ENCODE measurements around the gene MPPED2. TPM values are rescaled to one million over a fixed set of nuclear protein-coding genes. Genes with fewer than 3 reads are reported as not detected.

MPPED2 gene
- total RNA-seq, 1 experiment from 2014 or later, result not detected

DNA sequence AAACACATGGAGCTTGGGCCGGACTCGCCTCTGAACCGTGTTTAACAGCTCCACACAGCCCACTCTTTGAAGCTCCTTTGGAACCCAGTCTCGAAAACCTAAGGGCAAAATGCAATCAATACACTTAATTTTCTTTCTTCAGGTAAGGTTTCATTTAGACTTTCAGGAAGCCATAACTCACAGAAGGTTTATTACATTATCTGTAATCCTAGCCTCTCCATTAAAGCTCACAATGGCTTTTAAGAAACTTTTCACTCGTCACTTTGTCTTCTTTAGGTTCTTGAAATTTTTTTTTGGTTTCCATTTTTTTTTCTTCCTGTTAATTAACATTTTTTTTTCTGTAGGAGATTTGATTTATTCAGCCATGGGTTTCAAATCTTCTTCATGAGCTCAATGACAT lies 171.9 kb downstream of the MPPED2 start:
- Mint-ChIP-seq H3K27ac (ENCODE audit: low read depth, unreplicated experiment) (no peak overlapping the region), H3K9me3 (ENCODE audit: unreplicated experiment) (no peaks in the 10 kb centered on the region), H3K4me3 (ENCODE audit: unreplicated experiment) (no peak overlapping the region), H3K36me3 (ENCODE audit: insufficient read depth, unreplicated experiment) (no peaks in the 10 kb centered on the region), H3K27me3 (ENCODE audit: insufficient read depth, unreplicated experiment) (peaks cover 100% of the 10 kb centered on the region), H3K4me1 (ENCODE audit: insufficient read depth, unreplicated experiment) (no peaks in the 10 kb centered on the region)
- ChIA-PET POLR2A (no interaction called here), CTCF (interaction anchor here (1.2 kb wide), 1 partner anchor 78 kb away, joined by 3 read pairs; no protein-coding TSS in a partner anchor)
- BruUV-seq (replicated peaks), result no TSS peak
- no peak for DNase-seq (ENCODE audit: unreplicated experiment)
- intact Hi-C loops (cut with micrococcal nuclease), result no loop called here
- TF ChIP-seq, protein P1, sequence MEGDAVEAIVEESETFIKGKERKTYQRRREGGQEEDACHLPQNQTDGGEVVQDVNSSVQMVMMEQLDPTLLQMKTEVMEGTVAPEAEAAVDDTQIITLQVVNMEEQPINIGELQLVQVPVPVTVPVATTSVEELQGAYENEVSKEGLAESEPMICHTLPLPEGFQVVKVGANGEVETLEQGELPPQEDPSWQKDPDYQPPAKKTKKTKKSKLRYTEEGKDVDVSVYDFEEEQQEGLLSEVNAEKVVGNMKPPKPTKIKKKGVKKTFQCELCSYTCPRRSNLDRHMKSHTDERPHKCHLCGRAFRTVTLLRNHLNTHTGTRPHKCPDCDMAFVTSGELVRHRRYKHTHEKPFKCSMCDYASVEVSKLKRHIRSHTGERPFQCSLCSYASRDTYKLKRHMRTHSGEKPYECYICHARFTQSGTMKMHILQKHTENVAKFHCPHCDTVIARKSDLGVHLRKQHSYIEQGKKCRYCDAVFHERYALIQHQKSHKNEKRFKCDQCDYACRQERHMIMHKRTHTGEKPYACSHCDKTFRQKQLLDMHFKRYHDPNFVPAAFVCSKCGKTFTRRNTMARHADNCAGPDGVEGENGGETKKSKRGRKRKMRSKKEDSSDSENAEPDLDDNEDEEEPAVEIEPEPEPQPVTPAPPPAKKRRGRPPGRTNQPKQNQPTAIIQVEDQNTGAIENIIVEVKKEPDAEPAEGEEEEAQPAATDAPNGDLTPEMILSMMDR (IDR thresholded peaks at IDR 0.05; ENCODE audit: unreplicated experiment), result no peak

DNA sequence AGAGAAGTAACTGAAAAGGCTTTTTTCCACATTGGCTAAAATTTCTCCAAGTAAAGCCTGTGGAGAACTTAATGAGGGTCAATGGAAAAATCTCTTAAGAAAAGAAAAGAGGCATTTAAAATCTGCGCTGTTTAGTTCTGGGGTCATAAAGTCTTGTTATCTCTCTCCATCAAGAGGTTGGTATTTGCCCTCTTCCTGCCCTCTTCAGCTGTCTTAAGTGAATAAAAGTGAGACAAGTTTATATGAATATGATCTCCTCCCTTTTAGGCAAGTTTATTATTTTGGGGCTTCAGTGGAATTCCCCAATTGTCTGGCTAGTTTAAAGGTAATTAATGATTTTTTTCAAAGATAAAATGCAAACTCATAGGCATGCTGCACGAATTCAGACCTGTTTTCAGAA lies 173.6 kb downstream of the MPPED2 start:
- no peak for DNase-seq (ENCODE audit: unreplicated experiment)
- no peak overlapping the region for H3K4me3 Mint-ChIP-seq (ENCODE audit: unreplicated experiment)
- TF ChIP-seq, protein P1 (IDR thresholded peaks at IDR 0.05; ENCODE audit: unreplicated experiment), result no peak
- no TSS peak for BruUV-seq (replicated peaks)
- H3K36me3 Mint-ChIP-seq (ENCODE audit: insufficient read depth, unreplicated experiment), result no peaks in the 10 kb centered on the region
- H3K27ac Mint-ChIP-seq (ENCODE audit: low read depth, unreplicated experiment), result no peak overlapping the region
- POLR2A ChIA-PET, result no interaction called here
- intact Hi-C loops (cut with micrococcal nuclease), result no loop called here
- CTCF ChIA-PET, result interaction anchor here (0.6 to 0.7 kb wide), 3 partner anchors 284 to 696 kb away, joined by 3 to 6 read pairs (median 3); no protein-coding TSS in a partner anchor
- H3K4me1 Mint-ChIP-seq (ENCODE audit: insufficient read depth, unreplicated experiment), result no peaks in the 10 kb centered on the region
- H3K9me3 Mint-ChIP-seq (ENCODE audit: unreplicated experiment), result no peaks in the 10 kb centered on the region
- H3K27me3 Mint-ChIP-seq (ENCODE audit: insufficient read depth, unreplicated experiment), result peaks cover 92% of the 10 kb centered on the region

DNA sequence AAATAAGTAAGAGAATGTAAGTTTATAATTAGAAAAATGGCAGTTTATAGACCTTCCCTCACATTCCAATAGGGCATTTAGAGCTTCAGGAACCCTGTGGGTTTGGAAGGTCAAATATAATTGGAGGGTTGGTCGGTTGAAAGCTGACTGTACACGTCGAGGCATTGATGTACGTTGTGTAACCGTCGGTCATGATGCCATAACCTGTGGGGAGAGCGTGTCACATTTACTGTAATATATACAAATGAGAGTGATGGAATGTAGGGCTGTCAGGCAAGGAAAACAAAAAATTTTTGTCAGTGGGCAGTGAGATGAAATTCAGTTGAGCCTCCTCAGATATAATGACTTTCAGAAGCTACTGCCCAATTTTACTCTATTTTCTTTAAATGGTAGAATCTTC lies 174.8 kb downstream of the MPPED2 start:
- Mint-ChIP-seq H3K36me3 (ENCODE audit: insufficient read depth, unreplicated experiment) (no peaks in the 10 kb centered on the region), H3K27me3 (ENCODE audit: insufficient read depth, unreplicated experiment) (peaks cover 92% of the 10 kb centered on the region), H3K27ac (ENCODE audit: low read depth, unreplicated experiment) (no peak overlapping the region), H3K4me1 (ENCODE audit: insufficient read depth, unreplicated experiment) (no peaks in the 10 kb centered on the region), H3K4me3 (ENCODE audit: unreplicated experiment) (no peak overlapping the region), H3K9me3 (ENCODE audit: unreplicated experiment) (no peaks in the 10 kb centered on the region)
- no peak for DNase-seq (ENCODE audit: unreplicated experiment)
- ChIA-PET POLR2A (no interaction called here), CTCF (interaction anchor here (0.6 to 0.8 kb wide), 2 partner anchors 252 to 695 kb away, joined by 3 read pairs; no protein-coding TSS in a partner anchor)
- no TSS peak for BruUV-seq (replicated peaks)
- intact Hi-C loops (cut with micrococcal nuclease), result no loop called here
- TF ChIP-seq, protein P1 (IDR thresholded peaks at IDR 0.05; ENCODE audit: unreplicated experiment), result no peak

DNA sequence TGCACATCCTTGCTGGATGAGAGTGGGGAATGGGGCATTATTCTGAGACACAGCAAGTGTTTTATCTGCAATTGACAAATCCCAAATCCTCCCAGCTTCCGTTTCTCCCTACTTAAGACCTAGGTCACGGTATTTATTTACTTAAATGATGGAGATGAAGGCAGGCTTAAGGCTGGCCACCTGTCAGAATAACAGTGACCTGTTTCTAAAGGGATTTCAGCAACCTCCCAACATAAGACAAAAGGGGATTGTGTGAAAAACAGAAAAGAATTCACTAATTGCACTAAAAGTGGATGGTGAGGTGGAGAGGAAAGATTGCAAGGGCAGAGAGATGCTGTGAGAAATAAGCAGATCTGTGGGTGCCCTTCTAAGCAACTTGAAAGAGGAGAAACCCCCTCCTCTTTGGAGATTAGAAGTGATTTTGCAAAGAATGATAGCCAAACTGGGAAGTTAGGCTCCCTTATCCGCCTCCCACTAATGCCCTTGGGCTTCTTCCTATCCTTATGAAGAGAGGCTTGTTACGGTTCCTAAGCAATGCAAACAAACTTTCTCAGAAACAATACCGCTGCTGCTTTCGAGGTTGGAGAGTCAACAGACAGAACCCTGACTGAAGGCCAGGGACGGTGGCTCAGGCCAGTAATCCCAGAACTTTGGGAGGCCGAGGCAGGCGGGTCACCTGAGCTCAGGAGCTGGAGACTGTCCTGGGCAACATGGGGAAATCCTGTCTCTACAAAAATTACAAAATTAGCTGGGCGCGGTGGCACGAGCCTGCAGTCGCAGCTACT lies 179.0 kb downstream of the MPPED2 start:
- no peak for DNase-seq (ENCODE audit: unreplicated experiment)
- ChIA-PET POLR2A (no interaction called here), CTCF (no interaction called here)
- Mint-ChIP-seq H3K36me3 (ENCODE audit: insufficient read depth, unreplicated experiment) (no peaks in the 10 kb centered on the region), H3K27me3 (ENCODE audit: insufficient read depth, unreplicated experiment) (peaks cover 82% of the 10 kb centered on the region), H3K4me3 (ENCODE audit: unreplicated experiment) (no peak overlapping the region), H3K4me1 (ENCODE audit: insufficient read depth, unreplicated experiment) (no peaks in the 10 kb centered on the region), H3K27ac (ENCODE audit: low read depth, unreplicated experiment) (no peak overlapping the region), H3K9me3 (ENCODE audit: unreplicated experiment) (no peaks in the 10 kb centered on the region)
- no TSS peak for BruUV-seq (replicated peaks)
- TF ChIP-seq, protein P1 (IDR thresholded peaks at IDR 0.05; ENCODE audit: unreplicated experiment), result no peak
- intact Hi-C loops (cut with micrococcal nuclease), result no loop called here
